Suppressor macrophage treated with lipopolysaccharide for 4 hours (primary cell): ENCODE data around the gene CYP4V2.

Experiments used
- DNase-seq: peaks from one replicate; pipeline ENCODE4 v3.0.0-alpha.2; 2020

CYP4V2 gene

GRCh38 chr4:186191200-186192065 lies at the start of gene CYP4V2:
Gene CYP4V2 (plus strand): TSS chr4:186191567. CDS start chr4:186191824, 257 bp downstream.
- DNase-seq = peak; percentile 96

- DNase-seq = no peak
Measured at GRCh38 chr4:186144198-186144945, 47.0 kb upstream of the CYP4V2 start.

GRCh38 chr4:186144946-186145569 lies 46.3 kb upstream of the CYP4V2 start:
- no peak for DNase-seq

GRCh38 chr4:186146458-186146857 lies 44.9 kb upstream of the CYP4V2 start:
- DNase-seq = no peak

- no peak for DNase-seq
Measured at GRCh38 chr4:186148336-186148975, 42.9 kb upstream of the CYP4V2 start.

- peak; percentile 12 for DNase-seq
Measured at GRCh38 chr4:186149872-186150271, 41.5 kb upstream of the CYP4V2 start.

GRCh38 chr4:186150926-186151325 lies 40.4 kb upstream of the CYP4V2 start:
- no peak for DNase-seq

- DNase-seq = no peak
Measured at GRCh38 chr4:186151499-186151898, 39.9 kb upstream of the CYP4V2 start.

- no peak for DNase-seq
Measured at GRCh38 chr4:186158021-186158813, 33.1 kb upstream of the CYP4V2 start.

GRCh38 chr4:186158966-186159365 lies 32.4 kb upstream of the CYP4V2 start:
- DNase-seq = no peak

GRCh38 chr4:186159613-186160012 lies 31.8 kb upstream of the CYP4V2 start:
- no peak for DNase-seq

- no peak for DNase-seq
Measured at GRCh38 chr4:186161138-186161537, 30.2 kb upstream of the CYP4V2 start.

GRCh38 chr4:186166852-186167512 lies 24.4 kb upstream of the CYP4V2 start:
- no peak for DNase-seq

GRCh38 chr4:186167605-186168004 lies 23.8 kb upstream of the CYP4V2 start:
- DNase-seq = no peak

GRCh38 chr4:186168750-186169149 lies 22.6 kb upstream of the CYP4V2 start:
- no peak for DNase-seq

- no peak for DNase-seq
Measured at GRCh38 chr4:186169333-186169944, 21.9 kb upstream of the CYP4V2 start.

GRCh38 chr4:186169945-186170802 lies 21.2 kb upstream of the CYP4V2 start:
- DNase-seq = no peak

- no peak for DNase-seq
Measured at GRCh38 chr4:186170966-186171365, 20.4 kb upstream of the CYP4V2 start.

GRCh38 chr4:186172546-186172945 lies 18.8 kb upstream of the CYP4V2 start:
- no peak for DNase-seq

- DNase-seq = no peak
Measured at GRCh38 chr4:186188107-186188506, 3.3 kb upstream of the CYP4V2 start.
